ENCODE measurements around the gene DHX30.

- TF ChIP-seq CTCF (IDR thresholded peaks at IDR 0.05), result peak; percentile 57
- no peak for TF ChIP-seq EZH2 (IDR thresholded peaks at IDR 0.05)
- TF ChIP-seq EZH2phosphoT487 (IDR thresholded peaks at IDR 0.05), result no peak
These were observed 47.0 kb downstream of the DHX30 start for GRCh38 chr3:47849699-47850563.

Data from neural progenitor cell (in vitro differentiated cells).